ENCODE measurements around the gene ZNF716.
"Not testable (repeated sequence)": the region's sequence is repeated elsewhere in the genome, so short reads cannot be mapped to it uniquely, and the experiment has no call there.

ZNF716 gene

DNA sequence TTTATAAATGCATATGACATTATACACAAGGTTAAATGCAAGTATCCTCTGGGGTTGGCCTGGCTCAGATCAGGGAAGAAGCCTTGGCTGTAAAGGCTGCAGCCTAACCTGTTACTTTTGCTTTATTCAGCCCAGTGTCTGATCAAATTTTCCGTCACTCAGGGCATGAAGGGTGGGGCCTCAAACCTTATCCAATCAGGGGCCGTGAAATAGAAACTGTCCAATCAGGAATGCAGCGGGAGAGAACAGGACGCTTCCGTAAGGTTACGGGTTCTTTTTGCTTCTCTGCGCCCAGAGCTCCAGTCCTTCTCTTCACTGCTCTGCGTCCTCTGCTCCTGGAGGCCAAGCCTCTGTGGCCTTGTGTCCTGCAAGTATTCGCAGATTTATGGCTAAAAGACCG, at the start of gene ZNF716:
ZNF716 (plus strand) TSS at position 274 of the 400 bp plus-strand sequence; CDS start at position 386, 112 bp downstream.
- DNase-seq, result no peak

DNA sequence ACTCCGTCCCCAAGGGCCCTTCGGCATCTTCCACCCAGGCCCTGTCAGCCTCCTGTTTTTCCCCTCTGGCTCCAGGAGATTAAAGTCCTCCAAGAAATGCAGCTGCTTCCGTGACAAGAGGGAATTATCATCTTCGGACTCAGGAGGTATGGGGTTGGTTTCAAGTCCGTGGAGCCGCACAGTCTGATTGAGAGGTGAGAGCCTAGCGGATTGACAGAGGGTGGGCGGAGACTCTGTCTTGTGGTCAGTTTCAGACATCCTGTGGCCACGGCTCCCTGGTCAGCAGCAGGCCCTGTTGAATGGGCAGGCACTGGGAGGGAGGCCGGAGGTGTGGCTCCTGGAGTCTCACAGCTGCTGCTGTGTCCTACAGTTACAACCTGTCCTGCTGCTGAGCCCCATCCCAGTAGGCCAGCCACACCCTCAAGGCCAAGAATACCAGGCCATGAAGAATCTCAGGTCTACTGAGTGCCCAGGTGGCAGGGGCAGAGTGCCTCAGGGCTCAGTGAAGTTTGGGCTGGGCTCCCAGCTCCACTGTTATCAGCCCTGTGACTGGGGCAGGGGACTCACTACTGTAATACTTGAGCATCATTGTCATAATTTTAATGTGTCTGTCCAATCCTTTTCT, 49.3 kb upstream of the ZNF716 start:
- DNase-seq, result no peak

DNA sequence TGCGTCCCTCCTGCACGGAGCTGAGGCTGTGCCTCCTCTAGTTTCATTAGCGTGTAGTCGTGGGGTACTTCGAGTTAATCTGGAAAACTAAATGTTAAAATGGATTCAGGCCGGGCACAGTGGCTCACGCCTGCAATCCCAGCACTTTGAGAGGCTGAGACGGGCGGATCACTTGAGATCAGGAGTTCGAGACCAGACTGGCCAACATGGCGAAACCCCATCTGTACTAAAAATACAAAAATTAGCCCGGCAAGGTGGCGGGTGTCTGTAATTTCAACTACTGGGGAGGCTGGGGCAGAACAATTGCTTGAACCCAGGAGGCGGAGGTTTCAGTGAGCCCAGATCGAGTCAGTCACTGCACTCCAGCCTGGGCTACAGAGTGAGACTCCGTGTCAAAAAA, 46.9 kb upstream of the ZNF716 start:
- not testable (repeated sequence) for DNase-seq

DNA sequence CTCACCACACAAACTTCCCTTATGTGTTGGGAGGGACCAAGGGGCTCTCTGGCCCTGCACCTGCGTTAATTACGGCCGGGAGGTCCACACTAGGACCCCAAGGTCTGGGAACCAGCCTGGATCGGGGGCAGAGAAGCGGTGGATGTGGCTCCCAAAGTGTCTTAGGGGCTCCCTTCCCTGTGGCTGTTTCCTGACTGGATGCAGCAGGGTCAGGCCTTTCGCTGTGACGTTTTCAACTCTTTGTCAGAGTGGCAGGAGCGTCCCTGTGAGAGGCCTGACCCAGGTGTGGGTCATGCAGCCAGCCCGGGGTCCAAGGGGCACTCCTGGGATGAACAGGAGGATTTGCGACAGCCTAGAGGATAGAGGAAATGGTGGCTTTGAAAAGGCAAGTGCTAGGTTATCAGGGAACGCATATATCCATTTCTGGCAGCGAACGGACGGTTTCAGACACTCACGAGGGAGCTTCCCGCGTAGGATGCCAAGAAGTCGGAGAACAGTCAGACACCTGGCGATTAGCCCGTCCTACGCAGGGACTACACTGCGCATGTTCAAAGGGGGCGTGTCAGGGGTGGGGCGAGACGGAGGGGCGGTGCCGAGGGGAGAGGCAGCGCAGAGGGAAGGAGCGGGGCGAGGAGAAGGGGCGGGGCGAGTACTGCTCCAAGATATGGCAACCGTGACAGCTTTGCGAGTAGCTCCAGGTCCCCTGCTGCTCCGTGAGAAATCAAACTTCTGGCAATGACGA, 46.2 kb upstream of the ZNF716 start:
- DNase-seq, result no peak

DNA sequence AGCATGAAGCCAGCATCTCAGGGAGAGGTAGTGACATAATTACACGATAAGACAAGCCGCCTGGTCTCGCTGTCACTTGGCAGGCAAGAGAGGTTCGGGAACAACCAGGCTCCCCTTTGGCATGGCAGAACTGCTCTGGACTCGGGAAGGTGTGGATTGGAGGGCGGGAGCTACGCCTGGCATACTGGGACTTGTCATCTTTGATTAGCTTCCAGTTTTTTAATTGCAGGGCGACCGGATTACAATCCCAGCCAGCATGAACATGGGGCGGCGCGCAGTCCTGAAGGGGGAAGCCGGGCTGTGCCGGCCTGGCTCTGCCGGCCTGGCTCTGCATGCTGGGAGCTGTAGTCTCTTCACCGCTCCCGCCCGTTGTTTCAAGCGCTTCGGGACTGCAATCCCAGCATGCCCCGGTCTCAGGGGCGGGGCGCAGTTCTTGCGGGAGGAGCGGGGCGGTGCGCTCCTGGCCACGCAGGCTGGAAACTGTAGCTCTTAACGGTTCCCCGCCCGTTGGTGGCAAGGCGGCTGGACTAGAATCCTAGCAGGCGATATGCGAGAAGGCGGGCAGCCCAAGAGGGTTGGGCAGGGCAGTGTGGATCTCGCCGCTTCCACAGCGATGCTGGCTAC, 45.5 kb upstream of the ZNF716 start:
- no peak for DNase-seq

DNA sequence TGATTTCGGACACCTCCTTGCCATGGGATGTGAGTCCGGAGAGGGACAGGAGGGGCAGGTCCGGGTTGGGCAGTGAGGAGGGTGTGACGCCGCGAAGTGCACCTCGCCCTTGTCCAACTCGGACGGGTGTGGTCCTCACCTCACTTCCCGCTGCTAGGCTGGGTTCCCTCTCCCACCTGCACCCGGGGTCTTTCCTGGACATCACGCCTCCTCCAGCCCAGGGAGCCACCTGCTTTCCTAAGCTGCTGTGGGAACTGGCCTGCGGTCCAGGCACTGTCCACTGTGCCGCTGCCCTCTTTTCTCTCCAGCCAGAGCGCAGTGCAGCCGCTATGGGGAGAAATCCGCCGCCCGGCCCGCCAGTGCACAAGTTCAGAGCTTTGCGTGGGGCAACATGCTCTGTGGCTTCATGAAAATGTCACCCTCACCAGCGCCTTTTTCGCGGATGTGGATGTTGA, 45.0 kb upstream of the ZNF716 start:
- no peak for DNase-seq

DNA sequence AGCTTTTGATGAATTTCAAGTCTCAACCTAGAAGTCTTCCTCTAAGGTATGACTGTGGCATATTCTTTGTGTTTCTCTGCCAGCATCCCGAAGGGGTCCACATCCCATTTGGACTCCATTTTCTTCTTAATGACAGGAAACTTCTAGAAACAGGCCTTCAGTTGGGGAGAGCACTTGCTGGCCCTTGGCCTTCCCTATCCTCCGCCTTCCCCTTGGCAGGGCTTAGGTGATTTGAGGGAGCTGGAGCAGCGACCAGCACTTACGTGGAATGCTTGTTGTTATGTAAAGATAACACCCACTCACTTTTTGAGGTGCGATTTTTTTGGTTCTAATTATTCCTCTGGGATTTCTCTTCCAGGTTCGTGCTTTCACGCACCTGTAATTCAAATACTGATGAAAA, 42.9 kb upstream of the ZNF716 start:
- no peak for DNase-seq

DNA sequence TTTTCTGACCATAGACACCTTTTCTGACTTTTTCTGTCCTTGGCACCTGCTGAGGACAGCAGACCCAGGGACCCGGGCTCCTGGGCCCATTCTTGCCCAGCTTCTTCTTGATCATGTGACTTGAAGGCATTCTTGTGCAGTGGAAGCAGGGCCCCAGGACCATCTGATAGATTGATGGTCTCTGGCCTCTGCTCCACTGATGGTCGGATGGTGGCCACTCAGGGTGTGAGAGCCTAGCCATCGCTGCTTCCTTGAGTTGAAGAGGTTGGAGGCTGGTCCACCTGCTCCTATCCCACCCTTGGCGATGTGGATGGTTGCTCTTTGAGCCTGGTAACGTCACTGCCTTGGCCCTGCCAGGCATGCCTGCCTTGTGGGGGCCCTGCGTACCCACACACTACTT, 37.8 kb upstream of the ZNF716 start:
- DNase-seq, result no peak

DNA sequence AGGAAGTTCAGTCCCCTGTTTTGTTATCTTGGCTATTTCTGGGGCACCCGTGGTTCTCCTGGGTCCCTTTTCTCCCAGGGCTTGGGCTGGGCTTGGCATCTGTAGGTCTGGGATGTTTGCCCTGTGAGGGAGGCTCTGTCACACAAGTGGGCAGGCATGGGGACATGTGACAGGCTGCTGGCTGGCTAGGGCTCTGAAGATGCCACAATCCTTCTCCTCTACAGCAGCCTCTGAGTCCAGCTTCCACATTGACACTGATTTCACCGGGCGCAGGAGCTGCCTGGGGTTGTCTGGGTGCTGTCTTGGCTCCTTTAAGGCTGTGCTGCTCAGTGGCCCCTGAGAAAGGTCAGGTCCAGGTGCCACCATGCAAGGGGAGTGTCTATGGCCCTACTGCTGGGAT, 37.4 kb upstream of the ZNF716 start:
- no peak for DNase-seq

DNA sequence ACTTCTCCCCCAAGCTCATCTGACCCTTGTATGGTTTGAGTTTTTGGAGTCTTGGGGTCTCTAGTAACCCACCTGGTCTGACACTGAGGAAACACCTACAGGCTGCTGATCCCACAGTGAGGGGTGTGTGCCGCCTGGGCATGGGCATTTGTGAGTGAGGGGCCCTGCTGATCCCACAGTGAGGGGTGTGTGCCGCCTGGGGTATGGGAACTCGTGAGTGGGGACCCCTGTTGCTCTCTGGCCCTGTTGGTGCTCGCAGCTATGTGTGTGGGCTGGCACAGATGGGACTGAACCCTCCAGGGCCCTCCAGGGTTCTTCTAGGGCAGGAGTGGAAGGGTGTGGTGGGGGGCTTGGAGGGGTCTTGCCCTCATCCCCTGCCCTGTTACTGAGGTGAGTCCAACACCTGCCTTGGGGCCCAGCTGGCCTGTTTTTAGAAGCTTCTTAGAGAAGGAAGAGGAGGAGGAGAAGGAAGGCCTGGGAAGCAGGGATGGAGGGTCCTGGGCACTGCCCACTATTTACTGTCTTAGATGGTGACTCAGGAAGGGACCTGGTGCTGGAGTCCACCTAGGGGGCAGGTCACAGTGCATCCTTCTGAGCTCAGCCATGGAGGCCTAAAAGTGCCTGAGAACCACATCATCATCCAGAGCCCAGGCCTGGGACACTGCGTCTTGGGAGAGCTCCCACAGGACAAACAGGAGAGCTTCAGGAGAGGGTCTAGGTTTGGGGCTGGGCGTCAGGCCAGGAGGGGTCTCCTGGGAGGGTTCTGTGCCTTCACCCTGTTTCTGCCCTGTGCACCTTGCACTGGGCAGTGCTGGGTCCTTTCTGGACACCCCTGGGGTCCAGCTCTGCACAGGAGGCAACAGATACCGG, 36.2 kb upstream of the ZNF716 start:
- no peak for DNase-seq

DNA sequence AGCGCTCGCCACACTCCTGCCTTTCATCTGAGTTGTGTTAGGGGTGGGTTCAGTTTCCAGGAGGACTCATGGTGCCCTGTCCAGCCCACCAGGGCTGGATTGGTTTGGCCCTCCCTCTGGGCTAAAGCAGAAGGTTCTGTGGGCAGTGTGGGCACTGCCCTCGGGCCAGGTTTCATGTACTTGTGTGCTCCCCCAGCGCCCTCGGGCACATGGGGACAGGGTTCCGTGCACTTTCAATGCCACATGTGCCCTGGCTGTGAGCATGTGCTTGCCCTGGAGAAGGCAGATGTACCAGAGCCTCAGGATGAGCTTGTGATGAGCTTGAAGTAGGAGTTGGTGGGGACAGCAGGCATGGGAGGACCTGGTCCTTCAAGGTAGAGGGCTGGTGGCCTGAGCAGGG, 35.6 kb upstream of the ZNF716 start:
- DNase-seq, result no peak

DNA sequence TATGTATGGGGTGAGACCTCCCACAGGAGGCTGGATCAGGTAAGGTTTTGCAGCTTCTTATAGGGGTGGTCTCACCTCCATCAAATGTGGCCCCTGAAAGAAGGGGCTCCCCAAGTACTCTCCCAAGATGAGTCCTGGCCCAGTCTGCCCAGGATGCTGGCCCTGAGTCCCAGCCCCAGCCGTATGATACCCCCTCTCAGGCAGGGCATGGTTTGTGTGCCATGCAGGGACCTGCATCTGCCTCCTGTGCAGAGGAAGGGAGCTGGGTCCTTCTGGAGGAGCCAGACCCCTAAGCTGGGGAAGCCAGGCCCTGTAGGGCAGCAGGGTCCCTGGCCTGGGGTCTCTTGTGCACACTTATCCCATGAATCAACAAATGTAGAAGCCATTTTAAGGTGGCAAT, 35.1 kb upstream of the ZNF716 start:
- no peak for DNase-seq

DNA sequence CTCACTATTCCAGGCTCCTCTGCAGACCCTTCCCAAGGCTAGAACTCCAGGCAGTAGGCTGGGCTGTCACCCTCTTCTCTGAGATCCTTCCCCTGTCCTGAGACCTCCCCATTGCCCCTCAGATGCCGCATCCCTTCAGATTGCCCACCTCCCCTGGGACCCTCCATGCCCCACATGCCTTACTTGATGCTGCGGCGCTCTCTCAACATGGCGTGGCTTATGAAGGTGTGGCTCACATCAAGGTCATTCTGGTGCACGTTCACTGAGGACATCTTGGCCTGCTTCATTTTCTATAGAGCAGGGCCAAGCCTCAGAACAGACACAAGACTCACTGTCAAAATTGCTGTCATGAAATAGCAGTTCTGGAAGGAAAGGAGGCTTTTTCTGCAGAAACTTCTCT, 34.7 kb upstream of the ZNF716 start:
- no peak for DNase-seq

DNA sequence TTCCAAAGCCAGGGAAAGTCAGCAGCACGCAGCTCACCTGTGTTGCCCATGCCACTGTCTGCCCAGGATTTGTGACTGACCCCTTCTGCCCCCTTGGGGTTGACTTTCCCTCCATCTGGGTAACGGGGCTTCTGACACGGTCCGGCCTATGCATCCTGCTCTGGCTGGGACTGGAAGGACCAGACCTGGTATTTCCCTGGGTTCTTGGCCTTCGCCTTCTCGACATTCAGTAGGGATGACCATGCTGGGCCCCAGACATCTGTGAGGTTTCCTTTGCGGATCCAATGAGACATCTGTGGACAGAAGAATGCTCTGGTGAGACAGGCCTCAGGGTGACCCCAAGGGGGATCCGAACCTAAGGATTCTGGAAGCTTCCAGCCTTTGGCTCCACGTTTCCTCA, 34.2 kb upstream of the ZNF716 start:
- no peak for DNase-seq

DNA sequence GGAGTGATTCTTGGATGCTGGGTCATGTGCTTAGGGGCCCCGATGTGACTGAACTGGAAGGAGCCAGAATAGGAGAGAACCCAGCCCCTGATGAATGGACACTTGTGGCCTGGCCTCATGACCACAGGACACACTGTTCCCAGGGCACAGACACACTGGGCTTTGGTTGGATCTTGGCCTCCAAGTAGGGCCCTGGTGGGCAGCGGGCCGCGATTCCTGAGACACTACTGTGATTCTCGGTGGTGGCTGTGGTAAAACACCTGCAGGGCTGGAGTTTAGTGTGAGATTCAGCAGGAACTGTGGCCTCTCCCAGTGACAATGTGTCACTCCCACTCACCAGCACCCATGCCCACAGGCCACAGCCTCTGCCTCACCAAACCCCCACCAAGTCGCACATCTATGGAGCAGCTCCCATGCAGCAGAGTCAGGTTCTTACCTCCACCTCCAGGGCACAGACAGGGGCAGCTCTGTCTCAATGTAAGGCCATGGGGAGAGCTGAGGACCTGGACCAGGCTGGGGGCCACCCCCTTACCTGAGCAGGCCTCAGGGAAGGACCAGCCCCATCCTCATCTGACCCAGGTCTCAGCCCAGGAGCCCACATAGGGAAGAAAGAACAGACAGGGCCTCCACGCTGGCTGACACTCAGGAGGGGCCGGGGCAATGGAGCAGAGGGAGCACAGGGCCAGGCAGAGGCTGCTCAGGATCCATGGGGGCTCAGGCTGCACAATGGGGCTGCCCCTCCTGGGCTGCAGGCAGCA, 33.2 kb upstream of the ZNF716 start:
- no peak for DNase-seq

DNA sequence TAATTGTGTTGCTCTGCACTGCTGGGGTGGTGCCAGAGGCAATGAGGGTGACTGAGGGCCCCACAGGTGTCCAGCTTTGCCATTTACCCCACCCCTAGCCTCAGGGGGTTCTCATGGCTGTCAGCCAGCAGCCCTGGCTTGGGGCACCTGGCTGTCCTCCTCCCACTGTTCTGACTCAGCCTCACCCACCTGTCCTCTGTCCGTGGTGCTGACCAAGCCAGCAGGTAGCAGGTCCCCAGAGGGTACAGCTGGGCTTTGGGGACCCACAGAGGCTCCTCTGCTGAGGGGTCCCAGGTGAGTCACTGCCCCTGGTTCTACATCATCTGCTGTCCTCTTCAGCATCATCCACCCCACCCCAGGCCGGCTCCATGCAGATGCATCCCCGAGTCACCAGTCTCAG, 32.2 kb upstream of the ZNF716 start:
- DNase-seq, result no peak

DNA sequence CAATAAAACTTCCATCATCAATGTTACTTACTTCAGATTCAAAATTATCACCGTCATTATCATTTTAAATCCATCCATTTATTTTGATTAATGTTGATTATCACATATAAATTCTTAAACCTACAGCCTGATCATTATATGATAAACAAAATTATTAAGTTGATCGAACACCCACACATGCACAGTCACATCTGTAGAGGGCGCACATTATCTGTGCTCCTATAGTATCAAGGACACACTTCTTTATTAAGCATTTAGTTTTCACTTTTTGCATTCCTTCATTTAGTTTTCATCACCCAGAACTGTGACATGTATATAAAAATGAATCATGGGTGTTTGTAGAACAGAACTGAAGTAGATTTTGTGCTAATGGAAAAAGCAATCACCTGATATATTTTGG, 26.2 kb upstream of the ZNF716 start:
- DNase-seq, result no peak

DNA sequence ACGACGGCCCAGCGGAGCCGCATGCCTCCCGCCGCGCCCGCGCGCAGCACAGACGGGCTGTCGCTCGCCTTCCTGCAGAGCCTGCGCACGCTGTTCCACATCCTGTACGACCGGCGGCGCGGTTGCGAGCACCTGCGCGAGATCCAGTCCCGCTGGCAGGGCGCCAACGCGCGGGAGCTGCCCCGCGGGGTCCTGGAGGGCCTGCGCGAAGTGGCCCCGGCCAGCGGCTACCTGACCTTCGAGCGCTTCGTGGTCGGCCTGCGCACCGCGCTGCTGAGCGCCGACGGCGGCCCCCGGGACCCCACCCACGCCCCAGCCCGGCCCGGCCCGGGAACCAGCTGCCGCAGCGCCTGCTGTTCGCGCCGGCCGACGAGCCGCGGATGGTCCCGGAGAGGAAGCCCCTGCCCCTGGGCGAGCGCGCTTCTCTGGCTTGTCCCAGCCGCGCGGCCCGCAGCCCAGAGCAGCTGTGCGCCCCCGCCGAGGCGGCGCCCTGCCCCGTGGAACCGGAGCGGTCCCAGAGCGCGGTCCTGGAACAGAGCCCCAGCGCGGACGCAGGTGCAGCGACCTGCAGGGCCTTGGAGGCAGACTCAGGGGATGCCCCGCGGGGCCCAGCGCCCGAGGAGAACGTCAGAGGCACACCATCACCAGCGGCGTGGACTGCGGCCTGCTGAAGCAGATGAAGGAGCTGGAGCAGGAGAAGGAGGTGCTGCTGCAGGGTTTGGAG, 25.3 kb upstream of the ZNF716 start:
- no peak for DNase-seq

DNA sequence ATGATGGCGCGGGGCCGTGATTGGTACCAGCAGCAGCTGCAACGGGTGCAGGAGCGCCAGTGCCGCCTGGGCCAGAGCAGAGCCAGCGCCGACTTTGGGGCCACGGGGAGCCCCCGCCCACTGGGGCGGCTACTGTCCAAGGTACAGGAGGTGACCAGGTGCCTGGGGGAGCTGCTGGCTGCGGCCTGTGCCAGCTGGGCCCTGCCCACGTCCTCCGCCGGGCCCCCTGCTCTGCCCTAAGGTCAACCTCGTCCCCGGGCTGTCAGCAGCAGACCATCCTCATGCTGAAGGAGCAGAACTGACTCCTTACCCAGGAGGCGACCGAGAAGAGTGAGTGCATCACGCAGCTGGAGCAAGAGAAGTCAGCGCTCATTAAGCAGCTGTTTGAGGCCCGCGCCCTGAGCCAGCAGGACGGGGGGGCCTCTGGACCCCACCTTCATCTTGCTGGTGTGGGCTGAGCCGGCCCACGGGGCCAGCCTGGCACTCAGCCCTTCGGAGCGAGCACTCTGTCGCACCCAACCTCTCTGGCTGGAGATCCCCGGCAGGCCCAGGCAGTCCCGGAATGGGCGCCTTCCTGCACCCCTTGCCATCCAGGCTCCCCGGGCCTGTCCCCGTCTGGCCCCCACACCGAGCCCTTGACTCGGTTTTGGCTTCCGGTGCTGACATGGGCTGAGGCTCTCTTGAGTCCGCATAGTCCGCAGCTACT, 24.6 kb upstream of the ZNF716 start:
- DNase-seq, result no peak

DNA sequence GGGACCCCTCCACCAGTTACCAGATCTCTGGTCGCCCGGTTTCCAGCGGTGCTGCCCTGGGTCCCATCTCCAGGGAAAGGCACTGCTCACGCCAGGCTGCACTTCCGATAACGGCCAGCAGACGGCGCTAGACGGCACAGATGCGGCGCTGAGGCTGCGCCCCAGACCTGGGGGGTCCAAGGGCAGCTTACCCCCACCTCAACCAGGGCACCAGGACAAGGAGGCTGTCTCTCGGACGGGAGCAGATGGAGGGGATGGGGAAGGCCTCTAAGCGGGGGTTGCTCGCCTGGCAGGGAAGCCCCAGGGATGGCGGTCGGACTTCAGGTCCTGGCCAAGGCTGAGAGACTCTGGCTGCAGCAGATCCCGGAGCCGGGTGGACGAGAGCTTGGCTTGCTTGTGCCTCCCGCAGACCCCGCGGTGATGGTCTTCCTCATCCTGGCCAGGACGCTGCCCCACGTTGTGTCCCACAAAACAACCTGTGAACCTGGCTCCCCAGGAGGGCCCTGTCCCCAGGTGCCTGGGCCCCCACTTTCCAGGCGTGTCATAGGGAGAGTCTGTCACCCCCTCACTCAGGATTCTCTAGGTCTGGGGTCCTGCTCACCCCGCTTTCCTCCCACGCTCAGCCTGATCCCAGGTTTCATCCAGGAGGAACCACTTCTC, 23.9 kb upstream of the ZNF716 start:
- no peak for DNase-seq

DNA sequence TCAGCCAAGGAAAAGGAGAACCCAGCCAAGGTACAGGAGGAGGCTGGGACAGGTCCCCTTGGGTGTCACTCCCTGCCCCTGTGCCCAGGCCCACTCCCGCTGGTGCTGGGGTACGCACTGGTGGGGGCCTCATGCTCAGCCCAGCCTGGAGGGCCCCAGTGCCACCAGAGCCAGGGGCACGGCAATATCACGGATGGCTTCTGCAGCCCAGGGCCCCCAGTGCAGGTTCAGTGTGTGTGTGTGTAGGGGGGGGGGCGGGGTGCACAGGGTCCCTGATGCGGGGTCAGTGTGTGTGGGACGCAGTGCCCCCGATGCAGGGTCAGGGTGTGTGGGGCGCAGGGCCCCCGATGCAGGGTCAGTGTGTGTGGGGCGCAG, 23.4 kb upstream of the ZNF716 start:
- DNase-seq, result no peak

Data from stimulated activated CD4-positive, alpha-beta T cell treated with anti-CD3 and anti-CD28 coated beads, Interleukin-1b, Interleukin-23, amount 100 ng/mL, for 48 hours (primary cell).